Activated T-cell treated with anti-CD3 and anti-CD28 coated beads, Interleukin-2, amount 50 U/mL, for 24 hours (primary cell): ENCODE measurements around the gene CDO1.
"Not testable (repeated sequence)": the region's sequence is repeated elsewhere in the genome, so short reads cannot be mapped to it uniquely, and the experiment has no call there.

Experiments
- DNase-seq: peaks from one replicate; pipeline ENCODE4 v3.0.0-alpha.2; 2020
- H3K27ac Mint-ChIP-seq: 2 replicates; pipeline ENCODE4 v1.8.0; 2020; ENCODE audit warnings: mild to moderate bottlenecking, mixed read lengths
- H3K27me3 Mint-ChIP-seq: 2 replicates; pipeline ENCODE4 v1.8.0; 2020; ENCODE audit warnings: mixed read lengths
- H3K36me3 Mint-ChIP-seq: 2 replicates; pipeline ENCODE4 v1.8.0; 2020; ENCODE audit warnings: low read depth, mixed read lengths
- H3K4me1 Mint-ChIP-seq: 2 replicates; pipeline ENCODE4 v1.8.0; 2020; ENCODE audit warnings: low read depth, mixed read lengths
- H3K4me3 Mint-ChIP-seq: 2 replicates; pipeline ENCODE4 v1.8.0; 2020; ENCODE audit warnings: mild to moderate bottlenecking, moderate library complexity, mixed read lengths
- H3K9me3 Mint-ChIP-seq: 2 replicates; pipeline ENCODE4 v1.8.0; 2020; ENCODE audit warnings: mixed read lengths

The CDO1 gene

DNA sequence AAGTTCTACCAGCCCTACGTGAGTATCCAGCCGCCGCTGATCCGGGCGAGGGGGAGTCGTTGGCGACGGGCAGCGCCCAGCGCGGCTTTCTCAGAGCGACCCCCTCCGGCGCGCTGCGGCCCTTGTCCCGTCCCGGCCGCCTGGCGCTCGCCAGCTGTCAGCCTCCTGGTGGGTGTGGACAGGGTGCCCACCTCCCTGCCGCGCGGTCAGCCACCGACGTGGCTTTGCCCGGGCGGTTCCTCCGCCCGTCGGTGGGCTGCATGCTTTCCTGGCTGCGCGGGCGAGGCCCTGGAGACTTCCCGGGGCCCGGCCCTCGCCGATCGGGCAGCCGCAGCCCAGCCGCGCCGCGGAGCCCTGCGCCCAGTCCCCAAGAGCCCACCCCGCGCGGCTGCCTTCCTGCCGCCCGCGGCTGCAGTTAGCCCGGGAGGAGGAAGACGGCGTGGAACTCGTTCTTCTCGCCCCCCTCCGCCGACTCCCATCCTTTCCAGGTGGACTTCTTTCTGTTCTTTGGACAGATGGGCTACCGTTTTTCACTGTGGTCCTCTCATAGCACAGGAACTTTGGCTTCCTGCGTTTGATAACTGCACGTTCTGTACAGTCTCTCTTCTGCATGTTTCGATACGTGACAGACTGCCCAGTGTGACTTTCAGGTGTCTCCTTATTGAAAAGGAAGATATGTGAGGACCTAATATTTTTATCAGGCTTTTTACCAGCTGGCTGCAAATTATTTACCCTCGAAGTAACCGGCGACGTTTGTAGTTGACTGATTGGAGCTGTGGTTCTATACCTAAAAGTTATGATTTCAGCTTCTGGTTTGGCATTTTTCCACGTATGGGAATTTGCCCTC is 25.9 kb upstream of the CDO1 start:
- Mint-ChIP-seq H3K27me3 (no peaks in the 10 kb centered on the region), H3K9me3 (no peaks in the 10 kb centered on the region), H3K4me1 (peaks cover 56% of the 10 kb centered on the region), H3K36me3 (peaks cover 40% of the 10 kb centered on the region), H3K27ac (peak overlapping the region; percentile 95), H3K4me3 (peak overlapping the region; percentile 98)
- no peak for DNase-seq

DNA sequence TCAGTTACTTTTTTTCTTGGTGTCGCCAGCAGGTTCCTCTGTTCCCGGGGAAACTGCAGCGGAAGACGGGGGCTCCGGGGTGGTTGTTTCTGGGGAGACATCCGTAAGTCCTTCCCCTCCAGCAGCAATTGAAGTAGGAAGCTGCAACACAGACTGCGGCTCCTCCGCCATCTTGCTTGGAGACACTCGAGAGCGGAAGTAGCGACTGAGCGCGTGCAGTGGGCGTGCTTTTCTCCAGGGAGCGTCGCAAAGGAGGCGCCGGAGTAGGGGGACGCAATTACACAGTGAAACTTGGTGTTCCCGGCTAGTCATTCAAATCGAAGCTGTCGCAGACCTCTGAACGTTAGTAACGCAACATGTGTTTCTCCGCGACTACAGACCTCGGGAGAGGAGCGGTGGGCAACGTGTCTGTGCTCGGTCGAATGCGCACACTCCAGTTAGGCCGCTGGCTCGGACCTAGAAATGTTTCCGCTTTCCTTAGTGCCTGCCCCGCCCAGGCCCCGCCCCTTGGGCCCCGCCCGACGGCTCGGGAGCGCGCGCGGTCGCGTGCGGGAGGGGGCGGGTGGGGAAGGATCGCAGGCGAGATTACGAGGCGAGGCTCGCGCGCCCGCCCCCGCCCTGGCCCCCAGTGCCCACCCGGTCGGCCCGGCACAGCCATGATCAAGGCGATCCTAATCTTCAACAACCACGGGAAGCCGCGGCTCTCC is 25.1 kb upstream of the CDO1 start, which contains the start of the genes AP3S1 and ATG12:
Gene AP3S1 (plus strand): TSS at position 554 of the 707 bp plus-strand sequence. CDS start 103 bp downstream, at position 657.
Gene ATG12 (minus strand): TSS at position 184 of the 707 bp plus-strand sequence. CDS start 13 bp downstream, at position 171.
- H3K36me3 Mint-ChIP-seq, result peaks cover 48% of the 10 kb centered on the region
- no peaks in the 10 kb centered on the region for H3K27me3 Mint-ChIP-seq
- no peaks in the 10 kb centered on the region for H3K9me3 Mint-ChIP-seq
- H3K4me3 Mint-ChIP-seq, result peak within 1 kb of the TSS; percentile 98
- peaks cover 59% of the 10 kb centered on the region for H3K4me1 Mint-ChIP-seq
- peak within 1 kb of the TSS; percentile 100 for H3K27ac Mint-ChIP-seq
- DNase-seq, result peak; percentile 96

DNA sequence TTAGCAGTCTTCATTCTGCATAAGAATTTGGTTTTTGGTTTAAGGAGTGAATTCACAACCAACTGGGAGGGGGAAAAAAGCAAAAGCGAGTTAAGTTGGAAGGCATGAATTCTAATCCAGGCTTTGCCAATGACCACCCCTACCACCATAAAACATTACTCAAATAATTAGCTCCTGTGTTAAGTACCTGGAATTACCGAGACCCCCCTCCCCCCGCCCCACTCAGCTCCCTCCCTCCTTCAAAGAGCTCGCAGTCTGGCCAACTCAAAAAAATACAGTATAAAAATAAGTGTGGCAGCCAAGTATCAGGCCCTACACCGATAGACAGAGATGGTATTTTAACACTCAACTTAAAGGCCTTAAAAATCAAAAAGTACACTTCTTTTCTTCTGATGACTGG is 24.4 kb upstream of the CDO1 start:
- no peaks in the 10 kb centered on the region for H3K27me3 Mint-ChIP-seq
- peaks cover 59% of the 10 kb centered on the region for H3K4me1 Mint-ChIP-seq
- H3K4me3 Mint-ChIP-seq, result peak overlapping the region; percentile 98
- H3K27ac Mint-ChIP-seq, result peak overlapping the region; percentile 100
- no peak for DNase-seq
- no peaks in the 10 kb centered on the region for H3K9me3 Mint-ChIP-seq
- H3K36me3 Mint-ChIP-seq, result peaks cover 55% of the 10 kb centered on the region

DNA sequence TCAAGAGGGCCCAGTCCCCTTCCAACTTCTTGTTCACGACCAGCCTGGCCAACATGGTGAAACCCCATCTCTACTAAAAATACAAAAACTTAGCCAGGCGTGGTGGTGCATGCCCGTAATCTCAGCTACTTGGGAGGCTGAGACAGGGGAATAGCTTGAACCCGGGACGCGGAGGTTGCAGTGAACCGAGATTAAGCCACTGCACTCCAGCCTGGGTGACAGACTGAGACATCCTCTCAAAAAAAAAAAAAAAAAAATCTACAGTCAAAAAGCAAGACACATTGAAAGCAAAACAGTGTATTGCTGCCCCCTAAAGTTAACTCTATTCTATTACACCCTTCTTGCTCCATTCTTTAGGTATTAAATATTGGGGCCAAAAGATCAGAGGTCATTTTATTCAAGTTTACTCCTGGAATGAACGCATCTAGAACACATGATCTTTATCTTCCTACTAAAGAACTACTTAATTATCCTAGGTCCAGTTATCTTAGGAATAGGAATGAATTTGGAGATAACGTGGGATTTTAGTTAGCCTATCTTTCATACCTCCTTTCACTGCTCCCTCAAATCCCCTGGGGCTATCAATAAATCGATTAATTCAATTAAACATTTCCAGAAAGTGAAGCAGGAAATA is 22.5 kb upstream of the CDO1 start:
- peak; percentile 42 for DNase-seq
- peak overlapping the region; percentile 98 for H3K4me3 Mint-ChIP-seq
- no peaks in the 10 kb centered on the region for H3K27me3 Mint-ChIP-seq
- peaks cover 47% of the 10 kb centered on the region for H3K4me1 Mint-ChIP-seq
- H3K9me3 Mint-ChIP-seq, result no peaks in the 10 kb centered on the region
- peak overlapping the region; percentile 100 for H3K27ac Mint-ChIP-seq
- peaks cover 73% of the 10 kb centered on the region for H3K36me3 Mint-ChIP-seq

DNA sequence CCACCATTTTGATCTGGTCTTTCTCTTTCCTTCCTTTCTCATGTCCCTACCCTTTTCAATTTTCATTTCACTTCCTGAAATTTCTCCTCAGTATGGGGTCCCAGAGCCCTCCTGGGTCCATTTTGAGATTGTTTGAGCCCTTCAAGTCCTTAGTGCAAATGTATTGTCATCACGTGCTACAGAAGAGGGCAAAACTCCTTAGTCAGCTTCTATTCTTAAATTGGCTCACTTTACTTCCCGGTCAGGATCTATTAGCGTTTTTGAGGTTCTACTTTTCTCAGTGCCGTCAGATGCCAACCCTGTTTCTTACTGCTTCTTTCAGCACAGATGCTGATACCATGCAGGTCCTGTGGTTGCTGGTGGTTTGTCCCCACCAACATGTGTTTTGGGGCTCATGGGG is 19.0 kb upstream of the CDO1 start:
- no peaks in the 10 kb centered on the region for H3K27me3 Mint-ChIP-seq
- DNase-seq, result no peak
- no peak overlapping the region for H3K4me3 Mint-ChIP-seq
- peak overlapping the region; percentile 0 for H3K27ac Mint-ChIP-seq
- H3K4me1 Mint-ChIP-seq, result peaks cover 39% of the 10 kb centered on the region
- no peaks in the 10 kb centered on the region for H3K9me3 Mint-ChIP-seq
- H3K36me3 Mint-ChIP-seq, result peaks cover 87% of the 10 kb centered on the region

DNA sequence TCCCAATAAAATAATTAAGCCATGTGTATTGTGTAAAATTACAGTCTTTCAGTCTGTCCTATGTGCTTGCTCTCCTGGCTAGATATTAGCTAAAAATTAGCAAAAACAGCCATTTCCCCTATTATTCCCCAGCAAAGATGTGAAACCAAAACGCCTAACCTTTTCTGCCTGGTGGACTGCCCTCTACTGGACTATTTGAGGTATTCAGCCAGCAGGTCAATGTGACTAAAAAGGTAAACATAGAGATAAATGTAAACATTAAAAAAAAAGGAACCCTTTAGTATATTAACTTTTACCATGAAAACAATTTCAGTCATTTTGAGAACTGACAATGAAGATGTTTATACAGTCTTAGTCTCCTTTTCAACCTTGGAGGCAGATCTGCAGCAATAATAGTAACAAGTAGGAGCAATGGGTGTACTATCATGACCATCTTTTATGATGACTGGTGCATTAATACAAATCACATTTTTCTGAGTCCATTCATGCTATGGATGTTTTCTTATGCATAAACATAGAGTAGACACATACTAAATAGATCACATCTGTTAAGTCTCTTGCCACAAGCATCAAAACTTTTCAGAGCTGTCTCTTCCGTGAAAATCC is 14.8 kb upstream of the CDO1 start:
- H3K4me1 Mint-ChIP-seq, result peaks cover 7% of the 10 kb centered on the region
- no peak for DNase-seq
- H3K36me3 Mint-ChIP-seq, result peaks cover 89% of the 10 kb centered on the region

DNA sequence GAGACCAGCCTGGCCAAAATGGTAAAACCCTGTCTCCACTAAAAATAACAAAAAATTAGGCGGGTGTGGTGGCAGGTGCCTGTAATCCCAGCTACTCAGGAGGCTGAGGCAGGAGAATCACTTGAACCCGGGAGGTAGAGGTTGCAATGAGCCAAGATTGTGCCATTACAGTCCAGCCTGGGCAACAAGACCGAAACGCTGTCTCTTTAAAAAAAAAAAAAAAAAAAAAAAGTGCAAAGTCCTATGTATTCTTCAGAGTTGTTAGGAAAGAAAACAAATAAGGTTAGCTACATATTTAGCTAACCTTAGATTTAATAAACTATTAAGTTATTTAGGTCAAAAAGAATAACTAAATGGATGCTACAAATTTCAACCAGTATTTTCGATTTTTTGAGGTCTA is 13.5 kb upstream of the CDO1 start:
- Mint-ChIP-seq H3K9me3 (peaks cover 12% of the 10 kb centered on the region), H3K4me1 (peaks cover 6% of the 10 kb centered on the region), H3K27me3 (peaks cover 2% of the 10 kb centered on the region), H3K27ac (no peak overlapping the region), H3K4me3 (no peak overlapping the region), H3K36me3 (peaks cover 76% of the 10 kb centered on the region)
- DNase-seq, result no peak

More for the DNA sequence above, 14.8 kb upstream of the CDO1 start:
- no peak overlapping the region for H3K4me3 Mint-ChIP-seq
- no peaks in the 10 kb centered on the region for H3K27me3 Mint-ChIP-seq
- no peak overlapping the region for H3K27ac Mint-ChIP-seq
- peaks cover 7% of the 10 kb centered on the region for H3K9me3 Mint-ChIP-seq

DNA sequence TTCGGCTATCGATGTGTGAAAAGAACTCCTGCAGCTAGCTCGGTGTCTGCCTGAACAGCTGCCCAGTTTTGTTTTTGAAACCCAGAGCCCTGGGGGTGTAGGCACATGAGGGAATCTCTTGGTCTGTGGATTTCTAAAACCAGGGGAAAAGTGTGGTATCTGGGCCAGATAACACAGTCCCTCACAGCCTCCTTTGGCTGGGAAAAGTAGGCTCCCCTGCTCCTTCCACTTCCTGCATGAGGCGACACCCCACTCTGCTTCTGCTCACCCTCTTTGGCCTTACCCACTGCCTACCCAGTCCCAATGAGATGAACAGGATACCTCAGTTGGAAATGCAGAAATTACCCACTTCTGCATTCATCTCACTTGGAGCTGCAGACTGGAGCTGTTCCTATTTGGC is 9.5 kb upstream of the CDO1 start:
- Mint-ChIP-seq H3K27ac (no peak overlapping the region), H3K27me3 (peaks cover 15% of the 10 kb centered on the region), H3K4me3 (no peak overlapping the region), H3K4me1 (no peaks in the 10 kb centered on the region), H3K9me3 (peaks cover 17% of the 10 kb centered on the region), H3K36me3 (peaks cover 40% of the 10 kb centered on the region)
- no peak for DNase-seq

DNA sequence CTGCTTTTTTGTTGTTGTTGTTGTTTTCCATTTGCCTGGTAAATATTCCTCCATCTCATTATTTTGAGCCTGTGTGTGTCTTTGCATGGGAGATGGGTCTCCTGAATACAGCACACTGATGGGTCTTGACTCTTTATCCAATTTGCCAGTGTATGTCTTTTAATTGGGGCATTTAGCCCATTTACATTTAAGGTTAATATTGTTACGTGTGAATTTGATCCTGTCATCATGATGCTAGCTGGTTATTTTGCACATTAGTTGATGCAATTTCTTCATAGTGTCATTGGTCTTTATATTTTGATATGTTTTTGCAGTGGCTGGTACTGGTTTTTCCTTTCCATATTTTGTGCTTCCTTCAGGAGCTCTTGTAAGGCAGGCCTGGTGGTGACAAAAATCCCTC is 8.5 kb upstream of the CDO1 start:
- H3K9me3 Mint-ChIP-seq, result peaks cover 17% of the 10 kb centered on the region
- not testable (repeated sequence) for H3K4me3 Mint-ChIP-seq, DNase-seq, H3K4me1 Mint-ChIP-seq, H3K27ac Mint-ChIP-seq
- peaks cover 34% of the 10 kb centered on the region for H3K36me3 Mint-ChIP-seq
- peaks cover 23% of the 10 kb centered on the region for H3K27me3 Mint-ChIP-seq

DNA sequence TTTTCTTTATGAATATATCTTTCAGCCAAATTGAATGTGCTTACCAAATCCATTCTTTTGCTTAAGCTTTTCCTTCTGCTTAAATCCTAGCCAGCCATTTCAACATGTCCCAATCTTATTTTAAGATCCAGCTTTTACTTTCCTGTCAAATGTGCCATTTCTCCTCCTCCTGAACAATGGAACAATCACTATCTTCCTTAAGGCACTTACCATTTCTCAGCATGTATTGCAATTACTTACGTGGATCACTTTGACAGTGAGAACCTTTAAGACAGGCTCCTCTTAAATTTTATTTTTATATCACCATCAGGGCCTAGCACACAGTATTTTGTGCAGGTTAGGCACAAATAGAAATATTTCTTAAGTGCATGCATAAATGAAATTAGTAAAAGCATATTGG is 4.4 kb upstream of the CDO1 start:
- Mint-ChIP-seq H3K9me3 (peaks cover 7% of the 10 kb centered on the region), H3K4me1 (peaks cover 8% of the 10 kb centered on the region), H3K27me3 (peaks cover 57% of the 10 kb centered on the region), H3K4me3 (no peak overlapping the region), H3K27ac (no peak overlapping the region), H3K36me3 (no peaks in the 10 kb centered on the region)
- DNase-seq, result no peak

DNA sequence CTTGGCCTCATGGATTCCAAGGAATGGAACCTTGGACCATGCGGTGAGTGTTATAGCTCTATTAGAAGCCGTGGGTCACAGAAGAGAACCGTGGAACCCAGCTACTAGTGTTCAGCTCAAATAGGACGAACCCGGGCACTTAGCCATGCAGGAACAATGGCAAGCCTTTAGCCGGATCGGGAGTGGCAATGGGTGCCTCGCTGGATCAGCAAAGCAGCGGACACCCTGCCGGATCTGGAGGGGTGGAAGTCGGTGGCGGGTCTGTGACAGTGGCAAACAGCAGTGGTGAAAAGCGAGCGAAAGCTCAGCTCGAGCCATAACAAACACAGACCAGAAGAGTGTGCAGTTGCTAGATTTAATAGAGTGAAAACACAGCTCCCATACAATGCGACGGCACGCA is 2.4 kb upstream of the CDO1 start:
- H3K27ac Mint-ChIP-seq, result no peak overlapping the region
- no peaks in the 10 kb centered on the region for H3K9me3 Mint-ChIP-seq
- no peaks in the 10 kb centered on the region for H3K36me3 Mint-ChIP-seq
- H3K4me1 Mint-ChIP-seq, result peaks cover 19% of the 10 kb centered on the region
- peaks cover 70% of the 10 kb centered on the region for H3K27me3 Mint-ChIP-seq
- no peak overlapping the region for H3K4me3 Mint-ChIP-seq
- DNase-seq, result no peak

DNA sequence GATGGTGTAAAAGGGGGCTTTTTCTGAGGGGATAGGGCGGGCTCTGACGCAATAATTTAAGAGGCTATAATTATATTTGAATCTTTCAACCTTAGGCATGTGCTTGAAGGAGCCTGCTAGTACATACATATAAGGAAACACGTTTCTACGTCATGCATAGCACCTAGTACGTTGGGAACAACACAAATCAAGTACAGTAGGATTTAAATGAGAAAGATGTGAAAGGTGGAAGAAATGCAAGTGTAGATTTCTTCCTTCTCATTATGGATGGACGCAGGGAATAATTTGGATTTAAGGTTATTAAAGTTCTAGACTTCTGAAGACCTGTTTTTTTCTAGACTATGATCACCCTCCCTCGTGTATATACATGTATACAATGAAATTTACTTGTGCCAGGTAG is 927 bp upstream of the CDO1 start:
- H3K4me1 Mint-ChIP-seq, result peaks cover 22% of the 10 kb centered on the region
- no peaks in the 10 kb centered on the region for H3K36me3 Mint-ChIP-seq
- H3K9me3 Mint-ChIP-seq, result no peaks in the 10 kb centered on the region
- H3K4me3 Mint-ChIP-seq, result no peak overlapping the region
- no peak for DNase-seq
- peaks cover 76% of the 10 kb centered on the region for H3K27me3 Mint-ChIP-seq
- no peak overlapping the region for H3K27ac Mint-ChIP-seq

DNA sequence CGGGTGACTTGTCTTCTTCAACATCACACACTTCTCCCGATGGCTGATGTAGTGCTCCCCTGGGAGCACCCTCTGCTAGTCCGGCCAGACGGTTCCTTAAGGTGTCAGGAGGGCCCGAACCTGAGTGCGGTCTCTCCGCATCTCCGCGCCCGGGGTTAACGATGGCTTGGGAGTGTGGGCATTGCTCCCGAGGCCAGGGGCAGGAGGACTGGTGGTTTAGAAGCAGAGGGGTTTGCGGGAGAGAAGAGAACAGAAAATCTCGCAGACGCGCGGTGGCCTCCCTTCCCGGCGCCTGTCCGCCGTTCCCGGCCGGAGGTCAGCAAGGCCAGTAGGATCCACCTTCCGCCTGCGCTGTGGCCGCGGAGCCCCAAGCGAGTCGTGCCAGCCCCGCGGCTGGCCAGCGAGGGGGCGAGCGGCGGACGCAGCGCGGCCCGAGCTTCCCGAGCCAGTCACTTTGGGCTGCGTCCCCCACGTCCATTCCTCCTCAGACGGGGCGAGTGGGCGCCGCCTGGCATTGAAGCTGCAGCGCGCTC is 700 bp downstream of the CDO1 start:
- peak overlapping the region; percentile 71 for H3K4me3 Mint-ChIP-seq
- no peaks in the 10 kb centered on the region for H3K36me3 Mint-ChIP-seq
- peaks cover 81% of the 10 kb centered on the region for H3K27me3 Mint-ChIP-seq
- H3K9me3 Mint-ChIP-seq, result no peaks in the 10 kb centered on the region
- no peak for DNase-seq
- no peak overlapping the region for H3K27ac Mint-ChIP-seq
- peaks cover 22% of the 10 kb centered on the region for H3K4me1 Mint-ChIP-seq
